Measurements from ENCODE around the gene FANCC.
"Not testable (repeated sequence)": the region's sequence is repeated elsewhere in the genome, so short reads cannot be mapped to it uniquely, and the experiment has no call there.

The FANCC gene

GRCh38 chr9:95224376-95225019, 93.0 kb downstream of the FANCC start:
- H3K4me3 Mint-ChIP-seq: no peak overlapping the region
- no peaks in the 10 kb centered on the region for H3K9me3 Mint-ChIP-seq
- no peak for TF ChIP-seq CTCF (IDR thresholded peaks at IDR 0.05; ENCODE audit: unreplicated experiment in 3 of 3)
- H3K36me3 Mint-ChIP-seq (ENCODE audit: low read depth): peaks cover 5% of the 10 kb centered on the region
- H3K27me3 Mint-ChIP-seq (ENCODE audit: low read depth): no peaks in the 10 kb centered on the region
- peaks cover 14% of the 10 kb centered on the region for H3K4me1 Mint-ChIP-seq
- H3K27ac Mint-ChIP-seq: peak overlapping the region in 2 of 3 experiments; percentile 86 to 87

GRCh38 chr9:95220352-95220751, 97.2 kb downstream of the FANCC start:
- H3K4me1 Mint-ChIP-seq; H3K9me3 Mint-ChIP-seq; H3K27ac Mint-ChIP-seq; H3K4me3 Mint-ChIP-seq; H3K36me3 Mint-ChIP-seq (ENCODE audit: low read depth); H3K27me3 Mint-ChIP-seq (ENCODE audit: low read depth): not testable (repeated sequence)

GRCh38 chr9:95218773-95219172, 98.7 kb downstream of the FANCC start:
- Mint-ChIP-seq H3K27me3 (ENCODE audit: low read depth) (no peaks in the 10 kb centered on the region), H3K27ac (no peak overlapping the region), H3K36me3 (ENCODE audit: low read depth) (no peaks in the 10 kb centered on the region), H3K4me3 (no peak overlapping the region), H3K4me1 (no peaks in the 10 kb centered on the region), H3K9me3 (no peaks in the 10 kb centered on the region)
- TF ChIP-seq CTCF (IDR thresholded peaks at IDR 0.05; ENCODE audit: unreplicated experiment in 3 of 3): no peak

- no peak overlapping the region for H3K27ac Mint-ChIP-seq
- no peaks in the 10 kb centered on the region for H3K9me3 Mint-ChIP-seq
- peaks cover 6% of the 10 kb centered on the region for H3K4me1 Mint-ChIP-seq
- no peaks in the 10 kb centered on the region for H3K27me3 Mint-ChIP-seq (ENCODE audit: low read depth)
- no peaks in the 10 kb centered on the region for H3K36me3 Mint-ChIP-seq (ENCODE audit: low read depth)
- H3K4me3 Mint-ChIP-seq: no peak overlapping the region
- TF ChIP-seq CTCF (IDR thresholded peaks at IDR 0.05; ENCODE audit: unreplicated experiment in 3 of 3): no peak
Observed at GRCh38 chr9:95217936-95218335, 99.6 kb downstream of the FANCC start.

GRCh38 chr9:95215336-95215898, 102.1 kb downstream of the FANCC start:
- Mint-ChIP-seq H3K4me1 (peaks cover 20% of the 10 kb centered on the region), H3K4me3 (no peak overlapping the region), H3K27me3 (ENCODE audit: low read depth) (no peaks in the 10 kb centered on the region), H3K9me3 (no peaks in the 10 kb centered on the region), H3K36me3 (ENCODE audit: low read depth) (no peaks in the 10 kb centered on the region), H3K27ac (no peak overlapping the region)
- no peak for TF ChIP-seq CTCF (IDR thresholded peaks at IDR 0.05; ENCODE audit: unreplicated experiment in 3 of 3)

- peaks cover 20% of the 10 kb centered on the region for H3K4me1 Mint-ChIP-seq
- H3K36me3 Mint-ChIP-seq (ENCODE audit: low read depth): no peaks in the 10 kb centered on the region
- H3K27me3 Mint-ChIP-seq (ENCODE audit: low read depth): no peaks in the 10 kb centered on the region
- no peaks in the 10 kb centered on the region for H3K9me3 Mint-ChIP-seq
- TF ChIP-seq CTCF (IDR thresholded peaks at IDR 0.05; ENCODE audit: unreplicated experiment in 3 of 3): no peak
- H3K27ac Mint-ChIP-seq: peak overlapping the region in 2 of 3 experiments; percentile 2 to 78
- no peak overlapping the region for H3K4me3 Mint-ChIP-seq
Observed at GRCh38 chr9:95213117-95213516, 104.4 kb downstream of the FANCC start.

All from nephron (organoid).